Karpas-422 (cell line): Measurements from ENCODE around the gene CTBP1. TPM values are rescaled to one million over a fixed set of nuclear protein-coding genes. Genes with fewer than 3 reads are reported as not detected.

ENCODE experiments used
- DNase-seq: peaks from one replicate; pipeline ENCODE4 v3.0.0-alpha.2; 2015
- H2AFZ ChIP-seq: fragments of 200-600 bp; sonication (generic); 2 replicates; pipeline ENCODE4 v1.6.1; 2014; ENCODE audit warnings: antibody characterized with exemption, low read length, mixed read lengths
- H3K27ac ChIP-seq: fragments of 200-600 bp; sonication (generic); 2 replicates; pipeline ENCODE4 v1.5.1; 2014; ENCODE audit warnings: mild to moderate bottlenecking, low read length, moderate library complexity
- H3K27me3 ChIP-seq: fragments of 200-600 bp; sonication (generic); 2 replicates; pipeline ENCODE4 v1.6.1; 2014; ENCODE audit warnings: low read length, mixed read lengths
- H3K36me3 ChIP-seq: fragments of 200-600 bp; sonication (generic); 2 replicates; pipeline ENCODE4 v1.6.1; 2014; ENCODE audit warnings: low read length, mixed read lengths; ENCODE audit not compliant: insufficient read depth
- H3K4me1 ChIP-seq: fragments of 200-600 bp; sonication (generic); 2 replicates; pipeline ENCODE4 v1.6.1; 2014; ENCODE audit warnings: mild to moderate bottlenecking, low read length, mixed read lengths
- H3K4me2 ChIP-seq: fragments of 200-600 bp; sonication (generic); 2 replicates; pipeline ENCODE4 v1.6.1; 2014; ENCODE audit warnings: low read length, low read depth, mild to moderate bottlenecking; ENCODE audit not compliant: poor library complexity, severe bottlenecking
- H3K4me3 ChIP-seq: fragments of 200-600 bp; sonication (generic); 2 replicates; pipeline ENCODE4 v1.5.1; 2014; ENCODE audit warnings: mild to moderate bottlenecking, antibody characterized with exemption, low read length, mixed read lengths
- H3K79me2 ChIP-seq: fragments of 200-600 bp; sonication (generic); 2 replicates; pipeline ENCODE4 v1.6.1; 2014; ENCODE audit warnings: mild to moderate bottlenecking, low read length, mixed read lengths
- H3K9ac ChIP-seq: fragments of 200-600 bp; sonication (generic); 2 replicates; pipeline ENCODE4 v1.6.0; 2014; ENCODE audit warnings: low read length
- H3K9me2 ChIP-seq: fragments of 200-600 bp; sonication (generic), shearing (Covaris generic); replicated peaks from 2 replicates; pipeline ENCODE4 v1.6.0; 2014; ENCODE audit warnings: mild to moderate bottlenecking, low read length, moderate library complexity; ENCODE audit not compliant: insufficient read depth
- H3K9me3 ChIP-seq: fragments of 300-700, 200-600 bp; sonication (generic); 2 replicates; pipeline ENCODE4 v1.6.1; 2014; ENCODE audit warnings: low read length, mixed read lengths
- H4K20me1 ChIP-seq: fragments of 200-600 bp; sonication (generic); 2 replicates; pipeline ENCODE4 v1.6.1; 2014; ENCODE audit warnings: mild to moderate bottlenecking, antibody characterized with exemption, low read length, low read depth; ENCODE audit not compliant: insufficient read depth
- total RNA-seq: library from RNA; depleted of rRNA; stranded (reverse); fragments of >200 nt; shearing (Covaris generic); gene quantifications from 2 replicates; pipeline ENCODE4 v1.2.3, GENCODE V29; 2014; ENCODE audit warnings: low replicate concordance

CTBP1 gene
- total RNA-seq, 1 experiment from 2014 or later, result 86.9 TPM

DNA sequence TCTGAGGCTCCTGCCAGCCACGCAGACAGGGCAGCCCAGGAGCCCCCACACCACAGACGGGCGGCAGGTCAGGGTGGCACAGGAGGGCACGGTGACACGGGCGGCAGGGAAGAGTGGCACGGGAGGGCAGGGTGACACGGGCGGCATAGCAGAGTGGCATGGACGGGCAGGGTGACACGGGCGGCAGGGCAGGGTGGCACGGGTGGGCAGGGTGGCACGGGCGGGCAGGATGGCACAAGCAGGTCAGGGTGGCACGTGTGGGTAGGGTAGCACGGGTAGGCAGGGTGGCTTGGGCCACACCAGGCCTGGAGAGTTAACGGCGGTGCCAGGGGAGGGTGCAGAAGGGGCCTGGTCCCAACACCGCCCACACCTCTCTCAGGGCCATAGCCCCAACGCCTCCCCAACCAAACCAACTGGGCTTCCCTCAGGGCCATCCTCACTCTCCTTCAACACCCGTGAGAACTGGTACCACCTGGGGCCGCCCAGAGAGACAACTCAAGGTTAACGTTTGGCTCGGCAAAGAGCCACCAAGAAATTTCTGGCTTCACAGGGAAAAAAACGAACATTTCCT is 3.4 kb downstream of the CTBP1 start:
- Histone ChIP-seq H3K9ac (no peak overlapping the region), H3K36me3 (no peaks in the 10 kb centered on the region), H3K27me3 (no peaks in the 10 kb centered on the region), H3K4me2 (no peak overlapping the region), H3K9me3 (no peaks in the 10 kb centered on the region), H2AFZ (no peak overlapping the region), H3K27ac (no peak overlapping the region), H3K9me2 (no peaks in the 10 kb centered on the region), H4K20me1 (peaks cover 67% of the 10 kb centered on the region), H3K79me2 (peaks cover 74% of the 10 kb centered on the region), H3K4me1 (peaks cover 24% of the 10 kb centered on the region), H3K4me3 (no peak overlapping the region)
- no peak for DNase-seq

DNA sequence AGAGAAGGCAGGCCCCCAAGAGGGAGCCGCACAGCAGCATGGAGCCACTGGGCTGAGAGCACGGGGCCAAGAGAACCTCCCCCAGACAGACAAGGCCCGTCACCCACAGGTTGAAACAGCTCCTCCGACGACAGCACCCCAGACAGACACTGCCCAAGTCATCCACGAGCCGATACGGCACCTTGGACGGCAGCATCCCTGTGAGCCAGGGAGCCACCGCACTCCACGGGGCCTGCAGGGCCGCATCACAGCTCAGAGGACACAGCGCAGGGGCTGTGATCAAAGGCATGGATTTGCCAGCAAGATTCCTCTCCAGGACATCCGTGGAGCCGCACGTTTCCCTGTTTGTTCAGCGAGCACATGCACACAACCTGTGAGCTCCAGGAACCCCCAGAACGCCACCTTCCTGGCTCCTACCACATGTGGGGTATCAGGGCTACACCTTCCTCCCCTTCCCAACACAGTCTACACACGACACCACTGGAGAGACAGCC is 3.9 kb downstream of the CTBP1 start:
- no peaks in the 10 kb centered on the region for H3K27me3 ChIP-seq
- no peaks in the 10 kb centered on the region for H3K9me3 ChIP-seq
- H3K4me3 ChIP-seq, result no peak overlapping the region
- H3K4me1 ChIP-seq, result peaks cover 21% of the 10 kb centered on the region
- H4K20me1 ChIP-seq, result peaks cover 67% of the 10 kb centered on the region
- H2AFZ ChIP-seq, result no peak overlapping the region
- H3K36me3 ChIP-seq, result no peaks in the 10 kb centered on the region
- H3K9me2 ChIP-seq, result no peaks in the 10 kb centered on the region
- no peak overlapping the region for H3K4me2 ChIP-seq
- no peak overlapping the region for H3K9ac ChIP-seq
- DNase-seq, result no peak
- no peak overlapping the region for H3K27ac ChIP-seq
- peaks cover 75% of the 10 kb centered on the region for H3K79me2 ChIP-seq

DNA sequence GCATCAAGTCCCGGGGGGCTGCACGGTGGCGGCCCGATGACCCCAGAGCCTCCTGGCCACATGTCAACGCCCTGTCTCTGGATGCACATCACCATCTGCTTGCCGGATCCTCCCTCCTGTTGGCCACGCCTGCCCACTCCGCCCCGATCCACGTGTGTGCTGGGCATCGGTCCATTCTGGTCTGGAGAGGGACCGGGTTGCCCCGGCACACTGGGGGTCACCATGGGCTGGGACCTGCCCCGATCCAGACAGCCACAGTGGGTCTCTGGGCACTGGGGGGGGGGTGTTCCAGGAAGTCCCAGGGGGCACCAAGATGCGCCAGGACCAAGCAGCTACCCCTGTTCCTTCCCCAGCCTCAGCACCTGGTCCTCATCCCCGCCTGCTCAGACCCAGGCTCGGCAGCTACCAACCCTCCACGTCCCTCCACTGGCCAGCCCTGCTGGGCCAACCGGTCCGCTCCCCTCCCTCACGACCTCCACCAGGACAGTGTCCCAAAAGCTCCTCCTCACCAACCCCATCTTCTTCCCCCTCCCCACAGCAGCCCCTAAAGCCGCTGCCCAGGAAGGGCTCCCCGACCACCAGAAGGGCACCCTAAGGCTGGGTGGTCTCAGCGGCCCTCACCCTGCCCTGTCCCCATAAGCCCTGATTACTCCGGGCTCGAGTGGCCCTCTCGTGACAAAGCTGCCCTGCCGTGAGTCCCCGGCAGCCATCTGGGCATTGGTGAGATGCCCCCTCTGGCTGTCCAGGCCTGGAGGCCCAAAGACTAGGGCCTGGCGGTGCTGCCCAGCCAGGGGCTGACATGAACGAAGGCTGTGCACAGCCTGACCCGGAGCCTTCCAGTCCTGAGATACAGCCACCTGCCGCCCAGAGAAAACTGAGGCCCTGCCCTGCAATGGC is 4.6 kb downstream of the CTBP1 start:
- H3K79me2 ChIP-seq, result peaks cover 80% of the 10 kb centered on the region
- H3K27me3 ChIP-seq, result no peaks in the 10 kb centered on the region
- H3K27ac ChIP-seq, result no peak overlapping the region
- H3K4me3 ChIP-seq, result no peak overlapping the region
- no peak for DNase-seq
- no peak overlapping the region for H3K9ac ChIP-seq
- no peak overlapping the region for H3K4me2 ChIP-seq
- H3K9me3 ChIP-seq, result no peaks in the 10 kb centered on the region
- peaks cover 16% of the 10 kb centered on the region for H3K4me1 ChIP-seq
- no peaks in the 10 kb centered on the region for H3K36me3 ChIP-seq
- H2AFZ ChIP-seq, result no peak overlapping the region
- no peaks in the 10 kb centered on the region for H3K9me2 ChIP-seq
- H4K20me1 ChIP-seq, result peaks cover 67% of the 10 kb centered on the region

DNA sequence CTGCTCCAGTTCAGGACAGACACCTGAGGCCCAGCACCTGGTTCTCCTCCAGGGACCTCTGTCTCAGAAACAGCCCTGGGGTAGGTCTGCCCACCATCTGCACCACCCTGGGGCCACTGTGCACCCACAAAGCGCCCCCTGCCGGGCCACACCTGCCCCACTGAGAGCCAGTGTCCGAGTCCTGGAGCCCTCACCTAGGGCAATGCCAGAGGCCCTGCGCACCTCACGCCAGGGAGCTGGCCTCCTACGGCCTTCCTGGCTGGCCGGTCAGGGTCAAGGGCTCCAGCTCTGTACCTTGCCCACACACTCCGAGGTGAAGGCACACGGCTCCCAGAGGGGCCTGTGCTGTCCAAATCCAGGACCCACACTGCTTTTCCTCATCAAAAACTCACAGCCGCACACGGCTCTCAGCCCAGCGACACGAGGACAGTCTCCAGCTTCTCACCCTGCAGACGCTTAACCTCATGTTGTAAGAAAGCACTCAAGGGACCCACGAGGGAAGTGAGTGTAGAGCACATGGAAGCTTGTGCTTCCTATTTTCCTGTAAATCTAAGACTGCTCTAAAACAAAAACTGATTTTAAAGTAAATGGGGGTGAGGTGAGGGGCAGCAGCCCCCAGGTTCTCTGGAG is 5.4 kb downstream of the CTBP1 start:
- Histone ChIP-seq H3K4me1 (peaks cover 16% of the 10 kb centered on the region), H4K20me1 (peaks cover 70% of the 10 kb centered on the region)

DNA sequence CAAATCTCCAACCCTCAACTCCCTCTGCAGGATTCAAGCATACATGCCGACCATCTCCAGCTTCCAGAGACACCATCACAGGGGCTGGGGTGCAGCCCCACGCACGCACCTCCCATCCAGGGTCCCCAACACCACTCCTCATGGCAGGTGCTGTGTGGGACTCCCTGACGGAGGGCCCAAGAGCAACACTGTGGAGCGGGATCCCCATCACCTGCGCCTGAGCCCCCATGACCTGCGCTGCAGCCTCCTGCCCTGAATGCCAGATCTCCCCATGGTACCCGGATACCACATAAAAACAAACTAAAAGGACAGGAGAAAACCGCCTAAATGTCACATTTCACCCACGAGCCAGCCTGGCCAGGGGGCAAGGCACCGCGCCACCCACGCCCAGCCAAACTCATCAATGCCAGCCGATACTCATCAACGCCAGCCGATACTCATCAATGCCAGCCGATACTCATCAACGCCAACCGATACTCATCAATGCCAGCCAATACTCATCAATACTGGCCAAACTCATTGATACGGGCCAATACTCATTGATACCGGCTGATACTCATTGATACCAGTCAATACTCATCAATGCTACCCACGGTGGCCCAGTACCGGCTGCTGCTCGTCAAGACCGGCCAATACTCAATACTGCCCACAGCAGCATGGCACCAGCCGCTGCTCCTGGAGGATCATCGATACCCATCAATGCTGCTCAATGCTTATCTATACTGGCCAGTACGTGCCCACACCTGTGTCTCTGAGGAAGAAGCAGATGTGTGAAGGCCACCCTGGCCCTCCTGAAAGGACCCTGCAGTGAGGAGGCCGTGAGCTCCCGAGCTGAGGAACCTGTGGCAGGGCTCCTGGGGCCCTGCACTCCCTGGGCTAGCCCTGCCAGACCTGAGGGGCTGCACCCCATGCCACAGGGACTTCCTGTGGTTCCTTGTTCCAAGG is 6.2 kb downstream of the CTBP1 start:
- Histone ChIP-seq H3K9me2 (no peaks in the 10 kb centered on the region), H3K9ac (no peak overlapping the region), H4K20me1 (peaks cover 77% of the 10 kb centered on the region), H3K4me2 (no peak overlapping the region), H3K27me3 (no peaks in the 10 kb centered on the region), H3K27ac (no peak overlapping the region), H2AFZ (no peak overlapping the region), H3K36me3 (no peaks in the 10 kb centered on the region), H3K9me3 (no peaks in the 10 kb centered on the region), H3K4me1 (peaks cover 16% of the 10 kb centered on the region), H3K79me2 (peaks cover 78% of the 10 kb centered on the region), H3K4me3 (no peak overlapping the region)
- no peak for DNase-seq

More for the DNA sequence above, 5.4 kb downstream of the CTBP1 start:
- Histone ChIP-seq H3K9ac (no peak overlapping the region), H3K79me2 (peaks cover 80% of the 10 kb centered on the region), H3K4me2 (no peak overlapping the region), H3K36me3 (no peaks in the 10 kb centered on the region), H3K27me3 (no peaks in the 10 kb centered on the region), H3K9me2 (no peaks in the 10 kb centered on the region), H2AFZ (no peak overlapping the region), H3K4me3 (no peak overlapping the region), H3K27ac (no peak overlapping the region), H3K9me3 (no peaks in the 10 kb centered on the region)
- peak; percentile 65 for DNase-seq

DNA sequence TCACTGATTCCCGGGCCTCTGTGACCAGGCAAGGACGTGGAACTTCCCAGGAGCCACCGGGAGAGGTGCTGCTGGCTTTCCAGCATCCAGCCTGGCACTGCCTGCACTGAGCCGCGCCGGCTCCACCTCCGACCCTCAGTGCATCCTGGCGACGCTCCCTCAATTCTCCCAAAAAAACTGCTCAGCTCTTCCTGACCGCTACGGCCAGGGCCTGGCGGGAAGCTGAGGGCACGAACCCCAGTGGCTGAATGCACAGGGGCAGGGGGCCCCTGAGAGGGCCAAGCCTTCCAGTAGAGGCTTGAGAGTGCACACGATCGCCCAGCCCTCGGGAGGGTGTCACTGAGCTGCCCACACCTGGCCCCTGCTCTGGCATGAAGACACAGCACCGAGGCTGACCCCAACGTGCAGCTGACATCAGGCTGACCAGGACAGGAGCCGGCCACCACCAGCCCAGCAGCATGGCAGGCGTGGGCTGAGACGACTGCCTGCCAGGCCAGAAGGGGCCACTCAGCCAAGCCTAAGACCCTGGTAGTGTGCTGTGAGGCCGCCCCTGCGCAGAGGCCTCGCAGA is 6.9 kb downstream of the CTBP1 start:
- DNase-seq, result no peak
- Histone ChIP-seq H3K9me3 (no peaks in the 10 kb centered on the region), H3K27me3 (no peaks in the 10 kb centered on the region), H2AFZ (no peak overlapping the region), H3K4me1 (peaks cover 11% of the 10 kb centered on the region), H3K9ac (no peak overlapping the region), H4K20me1 (peaks cover 72% of the 10 kb centered on the region), H3K4me2 (no peak overlapping the region), H3K4me3 (no peak overlapping the region), H3K36me3 (no peaks in the 10 kb centered on the region), H3K27ac (no peak overlapping the region), H3K9me2 (no peaks in the 10 kb centered on the region), H3K79me2 (peaks cover 70% of the 10 kb centered on the region)

DNA sequence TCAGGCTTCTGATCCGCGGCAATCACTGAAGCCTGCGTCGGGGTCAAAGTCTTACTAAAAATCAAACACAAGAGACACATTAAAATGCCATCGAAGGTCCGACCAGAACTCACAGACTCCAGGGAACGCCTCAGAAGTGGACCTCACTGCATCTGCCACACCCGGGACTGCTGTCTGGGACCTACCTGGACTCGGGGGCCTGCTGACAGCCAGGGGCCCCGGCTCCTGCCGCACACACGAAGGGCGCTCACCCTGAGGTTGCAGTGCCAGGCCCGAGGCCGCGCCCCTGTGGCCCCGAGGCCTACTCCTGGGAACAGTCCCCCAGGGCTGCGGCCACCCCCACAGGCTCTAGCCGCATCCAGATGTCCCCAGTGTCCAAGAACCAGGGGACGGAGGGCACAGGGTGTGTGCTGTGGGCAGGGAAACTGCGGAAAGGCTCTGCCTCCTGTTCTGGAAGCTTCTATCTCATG is 7.4 kb downstream of the CTBP1 start:
- H3K79me2 ChIP-seq, result peaks cover 65% of the 10 kb centered on the region

More for the DNA sequence above, 7.4 kb downstream of the CTBP1 start:
- Histone ChIP-seq H3K9me2 (no peaks in the 10 kb centered on the region), H3K27me3 (no peaks in the 10 kb centered on the region), H3K4me3 (no peak overlapping the region), H3K9ac (no peak overlapping the region), H3K36me3 (no peaks in the 10 kb centered on the region), H3K9me3 (no peaks in the 10 kb centered on the region), H2AFZ (no peak overlapping the region), H3K4me2 (no peak overlapping the region), H3K4me1 (peaks cover 6% of the 10 kb centered on the region), H3K27ac (no peak overlapping the region), H4K20me1 (peaks cover 67% of the 10 kb centered on the region)
- no peak for DNase-seq
